SK-N-SH (cell line): ENCODE results near the gene MAPK11.

Experiments used
- CTCF ChIP-seq: fragments of 200-600 bp; sonication (generic); IDR thresholded peaks from 2 replicates; pipeline ENCODE4 v1.6.1; 2017; ENCODE audit warnings: antibody characterized with exemption, mild to moderate bottlenecking, moderate library complexity
- MXI1 ChIP-seq: IDR thresholded peaks from 2 replicates; pipeline ENCODE4 v1.6.1; 2012; ENCODE audit warnings: mild to moderate bottlenecking, low read depth, low read length, improper control_type of control experiment
- POLR2AphosphoS5 ChIP-seq: IDR thresholded peaks from 2 replicates; pipeline ENCODE4 v1.6.1; 2012; ENCODE audit warnings: low read depth, low read length
- REST ChIP-seq: IDR thresholded peaks from 2 replicates; pipeline ENCODE4 v1.6.1; 2012; ENCODE audit warnings: mild to moderate bottlenecking, low read depth, low read length, moderate library complexity
- RFX5 ChIP-seq: IDR thresholded peaks from 2 replicates; pipeline ENCODE4 v1.6.1; 2012; ENCODE audit warnings: mild to moderate bottlenecking, improper control_type of control experiment, low read length

GRCh38 chr22:50226063-50226874 is 43.9 kb downstream of the MAPK11 start:
- TF ChIP-seq POLR2AphosphoS5 (no peak), MXI1 (no peak), REST (no peak), RFX5 (no peak), CTCF (no peak)
